ENCODE results near the gene IER3. TPM values are rescaled to one million over a fixed set of nuclear protein-coding genes. Genes with fewer than 3 reads are reported as not detected.
A peak's percentile ranks its signal among the peaks of the same experiment; 100 is the strongest.

IER3 gene
- total and polyA plus RNA-seq, 9 of the 15 experiments (the other 6 are each of a cell fraction or from before 2014, with no cell fraction given): 1.5 to 30.0 (median 11.5) TPM

DNA sequence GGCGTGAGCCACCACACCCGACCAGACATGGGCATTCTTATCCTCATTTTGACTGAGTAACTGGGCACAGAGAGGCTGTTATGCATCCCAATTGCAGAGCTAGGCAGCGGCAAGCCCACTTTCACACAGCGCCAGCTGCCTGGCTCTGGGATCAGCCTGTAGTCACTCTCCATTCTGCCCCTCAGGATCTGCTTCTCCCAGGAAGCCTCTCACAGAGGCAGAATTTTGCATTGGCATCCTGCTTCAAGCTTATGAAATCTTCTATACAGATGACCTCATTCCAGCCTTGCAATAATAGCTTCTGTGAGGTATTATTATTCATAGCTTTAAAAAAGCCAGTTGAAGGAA lies 37.0 kb upstream of the IER3 start:
- H3K9ac ChIP-seq (ENCODE audit: insufficient read depth in 1 of 2, low read depth in 2 of 2, low read length in 2 of 2): peak overlapping the region; percentile 55 to 84; a peak in 3 of 4 replicates
- ATAC-seq (no peak), FAIRE-seq (no peak), DNase-seq (ENCODE audit: extremely low read depth in 1 of 4, low spot score in 3 of 4) (no peak)
- intact Hi-C loops (cut with micrococcal nuclease): loop anchor here (2.0 to 5.0 kb wide), 2 partner anchors 39 to 41 kb away; partner anchors contain the start of gene FLOT1
- H4K20me1 ChIP-seq (replicated peaks; ENCODE audit: control insufficient read depth, insufficient read depth, low read length): no peaks in the 10 kb centered on the region
- H3K27me3 ChIP-seq (ENCODE audit: control insufficient read depth in 2 of 2, insufficient read depth in 2 of 2, low read length in 2 of 2): no peaks in the 10 kb centered on the region
- peak overlapping the region; percentile 83 for H3K4me2 ChIP-seq (ENCODE audit: insufficient read depth, low read length)
- peaks cover 40 to 49% of the 10 kb centered on the region in 2 experiments for H3K4me1 ChIP-seq (replicated peaks in 1 of 2; ENCODE audit: control insufficient read depth in 2 of 2, insufficient read depth in 2 of 2, low read length in 2 of 2)
- no peaks in the 10 kb centered on the region for H3K79me2 ChIP-seq (ENCODE audit: control insufficient read depth, insufficient read depth, low read length)
- H3K9me1 ChIP-seq (ENCODE audit: control insufficient read depth, insufficient read depth, low read length): no peaks in the 10 kb centered on the region
- no peaks in the 10 kb centered on the region for H3K9me3 ChIP-seq (replicated peaks; ENCODE audit: control insufficient read depth, insufficient read depth, low read depth, low read length)
- no peaks in the 10 kb centered on the region for H3K36me3 ChIP-seq (ENCODE audit: control insufficient read depth, insufficient read depth, low read length)
- peak overlapping the region; percentile 91 for H3K27ac ChIP-seq (ENCODE audit: extremely low read depth, low read depth, low read length)
- H2AFZ ChIP-seq (ENCODE audit: low read depth, low read length): peak overlapping the region; percentile 100
- CTCF ChIA-PET (ENCODE audit: low intra/inter-chr PET ratio): no interaction called here
- H3K4me3 ChIP-seq: peak overlapping the region; percentile 21; the same call in 1 of the 2 replicates
- BruUV-seq (replicated peaks): TSS peak; percentile 95
- in situ Hi-C loops (cut with MboI): no loop called here
- POLR2A ChIA-PET: interaction anchor here (0.8 to 2.9 kb wide), 16 partner anchors 9 to 166 kb away, joined by 3 to 19 read pairs (median 4); no protein-coding TSS in a partner anchor
- 66% methylated on average over 4 of the region's 4 CpGs for WGBS (ENCODE audit: insufficient coverage, low coverage, missing lambda C conversion rate)
- no peak for TF ChIP-seq HDAC8 (tag; IDR thresholded peaks at IDR 0.05)
- no peak for TF ChIP-seq FOXP1 (CRISPR knock-in tag; IDR thresholded peaks at IDR 0.05)
- no peak for TF ChIP-seq ZFP1 (CRISPR knock-in tag; IDR thresholded peaks at IDR 0.05)
- TF ChIP-seq ZBTB7A (IDR thresholded peaks at IDR 0.05; ENCODE audit: borderline replicate concordance, control insufficient read depth, low read depth, low read length): 0 out of 2 replicates have a peak, but pooled peaks have one; percentile 1
- TF ChIP-seq RCOR1 (IDR thresholded peaks at IDR 0.05; ENCODE audit: borderline replicate concordance in 1 of 2, low read depth in 2 of 2, low read length in 2 of 2): no peak
- 0 out of 2 replicates have a peak, but pooled peaks have one; percentile 59 for TF ChIP-seq DDX20 (tag; IDR thresholded peaks at IDR 0.05; ENCODE audit: low read depth)
- TF ChIP-seq ZNF785 (CRISPR knock-in tag; IDR thresholded peaks at IDR 0.05): no peak
- TF ChIP-seq, protein P1, sequence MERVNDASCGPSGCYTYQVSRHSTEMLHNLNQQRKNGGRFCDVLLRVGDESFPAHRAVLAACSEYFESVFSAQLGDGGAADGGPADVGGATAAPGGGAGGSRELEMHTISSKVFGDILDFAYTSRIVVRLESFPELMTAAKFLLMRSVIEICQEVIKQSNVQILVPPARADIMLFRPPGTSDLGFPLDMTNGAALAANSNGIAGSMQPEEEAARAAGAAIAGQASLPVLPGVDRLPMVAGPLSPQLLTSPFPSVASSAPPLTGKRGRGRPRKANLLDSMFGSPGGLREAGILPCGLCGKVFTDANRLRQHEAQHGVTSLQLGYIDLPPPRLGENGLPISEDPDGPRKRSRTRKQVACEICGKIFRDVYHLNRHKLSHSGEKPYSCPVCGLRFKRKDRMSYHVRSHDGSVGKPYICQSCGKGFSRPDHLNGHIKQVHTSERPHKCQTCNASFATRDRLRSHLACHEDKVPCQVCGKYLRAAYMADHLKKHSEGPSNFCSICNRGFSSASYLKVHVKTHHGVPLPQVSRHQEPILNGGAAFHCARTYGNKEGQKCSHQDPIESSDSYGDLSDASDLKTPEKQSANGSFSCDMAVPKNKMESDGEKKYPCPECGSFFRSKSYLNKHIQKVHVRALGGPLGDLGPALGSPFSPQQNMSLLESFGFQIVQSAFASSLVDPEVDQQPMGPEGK (CRISPR knock-in tag; IDR thresholded peaks at IDR 0.05; ENCODE audit: borderline replicate concordance): peak; percentile 37; the same call in 1 of the 2 replicates
- no peak for TF ChIP-seq MAFG (tag; conservative IDR thresholded peaks at IDR 0.05)
- TF ChIP-seq BCL6 (CRISPR knock-in tag; IDR thresholded peaks at IDR 0.05): 0 out of 2 replicates have a peak, but pooled peaks have one; percentile 2
- no peak for TF ChIP-seq KLF13 (tag; IDR thresholded peaks at IDR 0.05; ENCODE audit: borderline replicate concordance, low read depth)
- no peak for TF ChIP-seq E2F3 (CRISPR knock-in tag; IDR thresholded peaks at IDR 0.05)
- no peak for TF ChIP-seq SETDB1 (IDR thresholded peaks at IDR 0.05; ENCODE audit: low read length)
- TF ChIP-seq, protein P2, sequence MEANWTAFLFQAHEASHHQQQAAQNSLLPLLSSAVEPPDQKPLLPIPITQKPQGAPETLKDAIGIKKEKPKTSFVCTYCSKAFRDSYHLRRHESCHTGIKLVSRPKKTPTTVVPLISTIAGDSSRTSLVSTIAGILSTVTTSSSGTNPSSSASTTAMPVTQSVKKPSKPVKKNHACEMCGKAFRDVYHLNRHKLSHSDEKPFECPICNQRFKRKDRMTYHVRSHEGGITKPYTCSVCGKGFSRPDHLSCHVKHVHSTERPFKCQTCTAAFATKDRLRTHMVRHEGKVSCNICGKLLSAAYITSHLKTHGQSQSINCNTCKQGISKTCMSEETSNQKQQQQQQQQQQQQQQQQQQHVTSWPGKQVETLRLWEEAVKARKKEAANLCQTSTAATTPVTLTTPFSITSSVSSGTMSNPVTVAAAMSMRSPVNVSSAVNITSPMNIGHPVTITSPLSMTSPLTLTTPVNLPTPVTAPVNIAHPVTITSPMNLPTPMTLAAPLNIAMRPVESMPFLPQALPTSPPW (CRISPR knock-in tag; IDR thresholded peaks at IDR 0.05): no peak
- peak; percentile 39; the same call in 1 of the 2 replicates for TF ChIP-seq RBFOX2 (IDR thresholded peaks at IDR 0.05; ENCODE audit: low read depth, low read length)
- TF ChIP-seq ZBTB8A (IDR thresholded peaks at IDR 0.05; ENCODE audit: partially characterized antibody): no peak
- TF ChIP-seq GTF2E2 (tag; IDR thresholded peaks at IDR 0.05): no peak
- TF ChIP-seq GTF2F1 (IDR thresholded peaks at IDR 0.05; ENCODE audit: low read depth, low read length): no peak
- TF ChIP-seq RFX5 (IDR thresholded peaks at IDR 0.05; ENCODE audit: low read depth, low read length): no peak
- TF ChIP-seq PTBP1 (IDR thresholded peaks at IDR 0.05; ENCODE audit: low read depth, low read length): no peak
- TF ChIP-seq, protein P3, sequence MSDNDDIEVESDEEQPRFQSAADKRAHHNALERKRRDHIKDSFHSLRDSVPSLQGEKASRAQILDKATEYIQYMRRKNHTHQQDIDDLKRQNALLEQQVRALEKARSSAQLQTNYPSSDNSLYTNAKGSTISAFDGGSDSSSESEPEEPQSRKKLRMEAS (CRISPR knock-in tag; IDR thresholded peaks at IDR 0.05): 0 out of 2 replicates have a peak, but pooled peaks have one; percentile 8
